Measurements from ENCODE around the gene ZNF420. TPM values are rescaled to one million over a fixed set of nuclear protein-coding genes. Genes with fewer than 3 reads are reported as not detected.

Gene ZNF420
- total and polyA plus RNA-seq, 2 of the 8 experiments (the other 6 are each of a cell fraction or from before 2014, with no cell fraction given): 1.7 to 8.8 TPM

GRCh38 chr19:37172368-37173366 is 94.4 kb downstream of the ZNF420 start, which contains the start of gene ZNF585A (continued):
- no peak for TF ChIP-seq USF2 (IDR thresholded peaks at IDR 0.05; ENCODE audit: low read length)
- no peak for TF ChIP-seq JUN (IDR thresholded peaks at IDR 0.05; ENCODE audit: low read depth, low read length)
- TF ChIP-seq SIN3A (conservative IDR thresholded peaks at IDR 0.05 in 1 of 2, IDR thresholded peaks at IDR 0.05 in 1 of 2; ENCODE audit: low read depth in 1 of 2, low read length in 2 of 2): peak in 1 of 2 experiments; percentile 56; a peak in 1 of 4 replicates
- 0 out of 2 replicates have a peak, but pooled peaks have one; percentile 14 for TF ChIP-seq NRF1 (IDR thresholded peaks at IDR 0.05; ENCODE audit: low read depth, low read length)
- TF ChIP-seq EZH2 (IDR thresholded peaks at IDR 0.05; ENCODE audit: low read depth, low read length, severe bottlenecking): no peak
- peak; percentile 37; the same call in 1 of the 2 replicates for TF ChIP-seq GABPA (IDR thresholded peaks at IDR 0.05; ENCODE audit: borderline replicate concordance, insufficient read depth, low read length)

Other genes with a start within 250 kb of the ZNF420 start
- gene ZNF790, start 240.0 kb upstream of the ZNF420 start, total RNA-seq (2021; fragmentation: NEBNext Ultra II Directional; extraction: Animal tissue kit (Norgen Biotek cat#: 25700)): 7.2 and 7.5 TPM in 2 replicates
- 1.7 and 1.9 TPM in 2 replicates for gene ZNF790, start 240.0 kb upstream of the ZNF420 start, polyA plus RNA-seq (2011; rRNA removed)
- gene ZNF345, start 227.6 kb upstream of the ZNF420 start, total RNA-seq (2021; fragmentation: NEBNext Ultra II Directional; extraction: Animal tissue kit (Norgen Biotek cat#: 25700)): 5.1 TPM in 2 replicates
- 3.2 and 3.8 TPM in 2 replicates for gene ZNF345, start 227.6 kb upstream of the ZNF420 start, polyA plus RNA-seq (2011; rRNA removed)
- 2.3 and 3.3 TPM in 2 replicates for gene ZNF829, start 162.1 kb upstream of the ZNF420 start, total RNA-seq (2021; fragmentation: NEBNext Ultra II Directional; extraction: Animal tissue kit (Norgen Biotek cat#: 25700))
- gene ZNF829, start 162.1 kb upstream of the ZNF420 start, polyA plus RNA-seq (2011; rRNA removed): 0.97 and 1.3 TPM in 2 replicates
- 2.4 and 2.7 TPM in 2 replicates for gene ZNF568, start 162.1 kb upstream of the ZNF420 start, total RNA-seq (2021; fragmentation: NEBNext Ultra II Directional; extraction: Animal tissue kit (Norgen Biotek cat#: 25700))
- gene ZNF568, start 162.1 kb upstream of the ZNF420 start, polyA plus RNA-seq (2011; rRNA removed): 1.4 and 1.6 TPM in 2 replicates
- gene ZNF585A, start 94.3 kb downstream of the ZNF420 start, total RNA-seq (2021; fragmentation: NEBNext Ultra II Directional; extraction: Animal tissue kit (Norgen Biotek cat#: 25700)): 2.8 and 4.5 TPM in 2 replicates
- 4.8 and 8.3 TPM in 2 replicates for gene ZNF585A, start 94.3 kb downstream of the ZNF420 start, polyA plus RNA-seq (2011; rRNA removed)
- 2.7 and 3.3 TPM in 2 replicates for gene ZNF585B, start 132.1 kb downstream of the ZNF420 start, total RNA-seq (2021; fragmentation: NEBNext Ultra II Directional; extraction: Animal tissue kit (Norgen Biotek cat#: 25700))
- 5.4 and 8.0 TPM in 2 replicates for gene ZNF585B, start 132.1 kb downstream of the ZNF420 start, polyA plus RNA-seq (2011; rRNA removed)
- gene ZNF383, start 139.8 kb downstream of the ZNF420 start, total RNA-seq (2021; fragmentation: NEBNext Ultra II Directional; extraction: Animal tissue kit (Norgen Biotek cat#: 25700)): 3.7 and 3.9 TPM in 2 replicates
- gene ZNF383, start 139.8 kb downstream of the ZNF420 start, polyA plus RNA-seq (2011; rRNA removed): 1.2 and 1.3 TPM in 2 replicates

Data from H1 (cell line).